IMR-90 (cell line): ENCODE data around the gene HSPA1A. TPM values are rescaled to one million over a fixed set of nuclear protein-coding genes. Genes with fewer than 3 reads are reported as not detected.

Experiments used
- ATAC-seq: fragments of 200-7000 bp; cut with Tn5 transposase; 2 replicates; pipeline ENCODE4 v1.9.1; 2020; ENCODE audit warnings: low read depth, mild to moderate bottlenecking, moderate library complexity
- BruUV-seq: library from RNA; stranded (reverse); fragments of 400-500 nt; replicated peaks from 2 replicates; lab custom pipeline; 2021; lab: Mats Ljungman, UMichigan
- CTCF ChIA-PET: fragments of 300-600 bp; formaldehyde crosslinking; extraction: SDS; loops from one replicate; lab custom pipeline; 2021; ENCODE audit warnings: antibody characterized with exemption; lab: Yijun Ruan, JAX
- POLR2A ChIA-PET: fragments of 300-600 bp; sonication (Branson Sonifier 250); formaldehyde crosslinking; loops from one replicate; lab custom pipeline; 2022; ENCODE audit warnings: antibody characterized with exemption; ENCODE audit not compliant: unreplicated experiment; lab: Charles Lee
- DNase-seq: peaks from one replicate; pipeline ENCODE4 v3.0.0; 2013
- H2AFZ ChIP-seq: replicated peaks from 2 replicates; pipeline ENCODE3; 2013; ENCODE audit warnings: low read length, mild to moderate bottlenecking; ENCODE audit not compliant: poor library complexity
- H2AK5ac ChIP-seq: 2 replicates; pipeline ENCODE4 v1.6.1; 2013; ENCODE audit warnings: low read depth, low read length, inconsistent platforms
- H2AK9ac ChIP-seq: replicated peaks from 2 replicates; pipeline ENCODE3; 2013; ENCODE audit warnings: mild to moderate bottlenecking, low read depth, low read length, moderate library complexity; ENCODE audit not compliant: poor library complexity
- H2BK120ac ChIP-seq: 2 replicates; pipeline ENCODE4 v1.6.1; 2013; ENCODE audit warnings: low read depth, low read length, inconsistent platforms
- H2BK15ac ChIP-seq: 3 replicates; pipeline ENCODE4 v1.6.1; 2013; ENCODE audit warnings: low read depth, low read length, inconsistent platforms
- H2BK20ac ChIP-seq: 2 replicates; pipeline ENCODE4 v1.6.1; 2013; ENCODE audit warnings: low read depth, mild to moderate bottlenecking, inconsistent platforms, low read length, moderate library complexity
- H2BK5ac ChIP-seq: 2 replicates; pipeline ENCODE4 v1.6.1; 2013; ENCODE audit warnings: mild to moderate bottlenecking, low read depth, low read length, inconsistent platforms; ENCODE audit not compliant: poor library complexity, severe bottlenecking
- H3K14ac ChIP-seq: replicated peaks from 2 replicates; pipeline ENCODE4 v1.6.1; 2013; ENCODE audit warnings: low read depth, low read length, inconsistent platforms
- H3K18ac ChIP-seq: 2 replicates; pipeline ENCODE4 v1.6.1; 2013; ENCODE audit warnings: low read depth, low read length, control low read depth
- H3K23ac ChIP-seq: 2 replicates; pipeline ENCODE4 v1.6.1; 2013; ENCODE audit warnings: low read depth, low read length, inconsistent platforms
- H3K27ac ChIP-seq: 2 replicates; pipeline ENCODE4 v1.5.1; 2013; ENCODE audit warnings: mild to moderate bottlenecking, control low read depth, low read length; ENCODE audit not compliant: insufficient read depth
- H3K27me3 ChIP-seq: 2 replicates; pipeline ENCODE4 v1.6.1; 2013; ENCODE audit warnings: low read length; ENCODE audit not compliant: control insufficient read depth, insufficient read depth
- H3K36me3 ChIP-seq: 2 replicates; pipeline ENCODE4 v1.6.1; 2013; ENCODE audit warnings: low read length, mixed read lengths; ENCODE audit not compliant: control insufficient read depth, insufficient read depth
- H3K4ac ChIP-seq: 2 replicates; pipeline ENCODE4 v1.6.1; 2013; ENCODE audit warnings: low read depth, low read length, inconsistent platforms
- H3K4me1 ChIP-seq: 2 replicates; pipeline ENCODE4 v1.6.1; 2013; ENCODE audit warnings: low read length, mixed read lengths; ENCODE audit not compliant: control insufficient read depth, insufficient read depth
- H3K4me2 ChIP-seq: 2 replicates; pipeline ENCODE4 v1.6.1; 2013; ENCODE audit warnings: low read depth, mild to moderate bottlenecking, control low read depth, low read length, moderate library complexity
- H3K4me3 ChIP-seq: 2 replicates; pipeline ENCODE4 v1.5.1; 2013; ENCODE audit warnings: low read depth, mild to moderate bottlenecking, control low read depth, low read length, moderate library complexity; ENCODE audit not compliant: insufficient read depth
- H3K56ac ChIP-seq: 2 replicates; pipeline ENCODE4 v1.6.1; 2013; ENCODE audit warnings: low read length, inconsistent platforms; ENCODE audit not compliant: insufficient read depth; ENCODE audit errors: extremely low read depth
- H3K79me1 ChIP-seq, 2 experiments: 2 replicates each; pipeline ENCODE4 v1.6.1; 2013; ENCODE audit warnings: low read length in 2 of 2, inconsistent platforms in 1 of 2, low read depth in 1 of 2
- H3K9ac ChIP-seq: 2 replicates; pipeline ENCODE4 v1.6.1; 2013; ENCODE audit warnings: low read depth, low read length, control low read depth
- H3K9me1 ChIP-seq: 2 replicates; pipeline ENCODE4 v1.6.1; 2013; ENCODE audit warnings: low read length, inconsistent platforms; ENCODE audit not compliant: insufficient read depth
- H3K9me3 ChIP-seq: 2 replicates; pipeline ENCODE4 v1.6.1; 2013; ENCODE audit warnings: low read length; ENCODE audit not compliant: control insufficient read depth, insufficient read depth
- H4K20me1 ChIP-seq: 2 replicates; pipeline ENCODE4 v1.6.1; 2013; ENCODE audit warnings: low read length, inconsistent platforms; ENCODE audit not compliant: insufficient read depth
- H4K5ac ChIP-seq: 2 replicates; pipeline ENCODE4 v1.6.1; 2013; ENCODE audit warnings: mild to moderate bottlenecking, low read depth, low read length, control low read depth
- H4K8ac ChIP-seq, 2 experiments: 2 replicates each; pipeline ENCODE4 v1.6.1; 2013; ENCODE audit warnings: low read depth in 2 of 2, low read length in 2 of 2, control low read depth in 1 of 2, inconsistent platforms in 1 of 2
- H4K91ac ChIP-seq: 2 replicates; pipeline ENCODE4 v1.6.1; 2013; ENCODE audit warnings: low read depth, low read length, inconsistent platforms; ENCODE audit not compliant: insufficient read depth
- CHD1 ChIP-seq: IDR thresholded peaks from 2 replicates; pipeline ENCODE4 v1.6.1; 2012; ENCODE audit warnings: low read depth, low read length, improper control_type of control experiment
- FOS ChIP-seq: fragments of 150-350 bp; IDR thresholded peaks from 2 replicates; pipeline ENCODE4 v1.6.1; 2016; ENCODE audit warnings: low read depth, low read length
- MXI1 ChIP-seq: IDR thresholded peaks from 2 replicates; pipeline ENCODE4 v1.6.1; 2012; ENCODE audit warnings: low read depth, mild to moderate bottlenecking, low read length, moderate library complexity, borderline replicate concordance
- SMC3 ChIP-seq: fragments of 150-350 bp; IDR thresholded peaks from 2 replicates; pipeline ENCODE4 v1.6.1; 2016; ENCODE audit warnings: low read depth, mild to moderate bottlenecking, antibody characterized with exemption, low read length, moderate library complexity
- WGBS, 2 experiments: methylation state at CpG; one replicate each; pipeline versions ENCODE4 v1.1.5 to v1.1.7; 2013; ENCODE audit warnings: missing lambda C conversion rate in 2 of 2; ENCODE audit not compliant: insufficient read length in 1 of 2; ENCODE audit errors: extremely low coverage in 2 of 2; 5-methylcytosine and 5-hydroxymethylcytosine counted together
- dilution Hi-C: fragments of 300-500 bp; cut with HindIII; formaldehyde crosslinking; loops from one replicate; pipeline ENCODE4 v1.14.3; 2018; ENCODE audit warnings: low sequenced_read_pairs; ENCODE audit not compliant: unreplicated experiment
- in situ Hi-C: fragments of 300-500 bp; cut with MboI; formaldehyde crosslinking; loops from 3 replicates; pipeline ENCODE4 v1.14.3; 2019; ENCODE audit warnings: low sequenced_read_pairs, inconsistent platforms, mixed read lengths
- intact Hi-C: fragments of 100-400 bp; cut with micrococcal nuclease; formaldehyde crosslinking; loops from 2 replicates; pipeline ENCODE4 v1.10.0; 2022
- polyA plus RNA-seq, 3 experiments: library from polyadenylated mRNA; depleted of rRNA; stranded (reverse); fragments of >200 nt; gene quantifications; 2 replicates each; pipeline ENCODE4 v1.2.3, GENCODE V29; 2012; ENCODE audit warnings: low replicate concordance in 1 of 3
- total RNA-seq: library from RNA; depleted of rRNA; stranded (reverse); fragments of >200 nt; gene quantifications from 2 replicates; pipeline ENCODE4 v1.2.3, GENCODE V29; 2012
- TF ChIP-seq, protein P1 (sequence below): conservative IDR thresholded peaks from 2 replicates; pipeline ENCODE4 v1.5.1; 2012; ENCODE audit warnings: mild to moderate bottlenecking, low read depth, low read length, improper control_type of control experiment

The HSPA1A gene
- total and polyA plus RNA-seq, 2 of the 4 experiments (the other 2 are of a cell fraction), result 94.6 to 95.3 TPM

DNA sequence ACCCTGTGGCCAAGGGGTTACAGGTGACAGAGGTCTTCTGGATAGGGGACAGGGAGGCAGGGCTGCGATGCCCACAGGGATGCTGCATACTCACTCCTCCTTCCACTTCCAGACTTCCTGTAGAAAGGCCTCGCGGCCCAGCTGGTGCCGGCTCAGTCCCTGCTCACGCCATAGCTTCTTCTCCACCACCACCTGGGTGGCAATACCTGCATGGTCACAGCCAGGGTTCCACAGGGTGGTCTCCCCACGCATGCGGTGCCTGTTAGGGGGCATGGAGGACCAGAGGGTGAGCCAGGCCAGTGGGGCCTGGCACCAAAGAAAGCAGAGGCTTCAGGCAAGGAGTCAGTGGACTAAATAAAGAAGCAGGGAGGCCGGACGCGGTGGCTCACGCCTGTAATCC is 29.9 kb upstream of the HSPA1A start:
- dilution Hi-C loops, result no loop called here
- BruUV-seq, result no TSS peak
- Histone ChIP-seq H3K9me3 (no peaks in the 10 kb centered on the region), H4K8ac (no peak overlapping the region), H3K4me3 (no peak overlapping the region), H2AK9ac (no peak overlapping the region), H2BK15ac (no peak overlapping the region), H4K20me1 (no peaks in the 10 kb centered on the region), H3K79me1 (peaks cover 0 to 13% of the 10 kb centered on the region in 2 experiments; a peak in 3 of 4 replicates), H2BK20ac (no peak overlapping the region), H3K4me2 (no peak overlapping the region), H2BK120ac (no peak overlapping the region), H3K9ac (no peak overlapping the region), H3K36me3 (peaks cover 53% of the 10 kb centered on the region), H3K14ac (no peak overlapping the region), H3K27me3 (no peaks in the 10 kb centered on the region), H2AK5ac (no peak overlapping the region), H4K91ac (no peak overlapping the region), H2BK5ac (no peak overlapping the region), H3K9me1 (no peaks in the 10 kb centered on the region), H3K56ac (no peak overlapping the region), H3K27ac (no peak overlapping the region), H4K5ac (no peak overlapping the region), H2AFZ (no peak overlapping the region), H3K18ac (no peak overlapping the region), H3K4ac (no peak overlapping the region), H3K23ac (no peak overlapping the region), H3K4me1 (no peaks in the 10 kb centered on the region)
- ChIA-PET POLR2A (no interaction called here), CTCF (no interaction called here)
- ATAC-seq (no peak), DNase-seq (no peak)
- intact Hi-C loops, result no loop called here
- no peak for TF ChIP-seq SMC3
- no peak for TF ChIP-seq FOS
- TF ChIP-seq, protein P1, sequence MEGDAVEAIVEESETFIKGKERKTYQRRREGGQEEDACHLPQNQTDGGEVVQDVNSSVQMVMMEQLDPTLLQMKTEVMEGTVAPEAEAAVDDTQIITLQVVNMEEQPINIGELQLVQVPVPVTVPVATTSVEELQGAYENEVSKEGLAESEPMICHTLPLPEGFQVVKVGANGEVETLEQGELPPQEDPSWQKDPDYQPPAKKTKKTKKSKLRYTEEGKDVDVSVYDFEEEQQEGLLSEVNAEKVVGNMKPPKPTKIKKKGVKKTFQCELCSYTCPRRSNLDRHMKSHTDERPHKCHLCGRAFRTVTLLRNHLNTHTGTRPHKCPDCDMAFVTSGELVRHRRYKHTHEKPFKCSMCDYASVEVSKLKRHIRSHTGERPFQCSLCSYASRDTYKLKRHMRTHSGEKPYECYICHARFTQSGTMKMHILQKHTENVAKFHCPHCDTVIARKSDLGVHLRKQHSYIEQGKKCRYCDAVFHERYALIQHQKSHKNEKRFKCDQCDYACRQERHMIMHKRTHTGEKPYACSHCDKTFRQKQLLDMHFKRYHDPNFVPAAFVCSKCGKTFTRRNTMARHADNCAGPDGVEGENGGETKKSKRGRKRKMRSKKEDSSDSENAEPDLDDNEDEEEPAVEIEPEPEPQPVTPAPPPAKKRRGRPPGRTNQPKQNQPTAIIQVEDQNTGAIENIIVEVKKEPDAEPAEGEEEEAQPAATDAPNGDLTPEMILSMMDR, result no peak
- no peak for TF ChIP-seq CHD1
- no peak for TF ChIP-seq MXI1
- in situ Hi-C loops, result no loop called here
- 97% methylated on average over 5 of the region's 11 CpGs; no CpG with 5 or more reads in 1 of the 2 experiments for WGBS, 2 experiments
